AG04450 (cell line): Measurements from ENCODE around the gene LY86. TPM values are rescaled to one million over a fixed set of nuclear protein-coding genes. Genes with fewer than 3 reads are reported as not detected.

Experiments
- CTCF ChIA-PET: fragments of 300-600, 350-600 bp; formaldehyde crosslinking; extraction: SDS; loops from one replicate; lab custom pipeline; 2022; ENCODE audit warnings: antibody characterized with exemption, inconsistent platforms; lab: Charles Lee
- POLR2A ChIA-PET: fragments of 350-600 bp; formaldehyde crosslinking; extraction: SDS; loops from one replicate; lab custom pipeline; 2021; ENCODE audit warnings: antibody characterized with exemption, inconsistent platforms; lab: Yijun Ruan, JAX
- DNase-seq: peaks from one replicate; pipeline ENCODE4 v3.0.0-alpha.2; 2011; ENCODE audit warnings: low read depth, low spot score
- H3K27ac ChIP-seq: one replicate; pipeline ENCODE4 v1.5.1; 2012; ENCODE audit warnings: low read depth, low read length, control low read depth
- H3K27me3 ChIP-seq: one replicate; pipeline ENCODE4 v1.6.0; 2012; ENCODE audit warnings: low read length; ENCODE audit not compliant: control insufficient read depth, insufficient read depth
- H3K4me3 ChIP-seq: 2 replicates; pipeline ENCODE4 v1.5.1; 2011; ENCODE audit warnings: mild to moderate bottlenecking, low read depth, low read length, control low read depth
- H3K9me3 ChIP-seq: 2 replicates; pipeline ENCODE4 v1.5.1; 2012; ENCODE audit warnings: low read length; ENCODE audit not compliant: control insufficient read depth, insufficient read depth
- polyA plus RNA-seq: library from polyadenylated mRNA; depleted of rRNA; stranded (reverse); fragments of >200 nt; gene quantifications from 2 replicates; pipeline ENCODE4 v1.2.3, GENCODE V29; 2011
- TF ChIP-seq, protein P1 (sequence below): IDR thresholded peaks from 2 replicates; pipeline ENCODE4 v1.5.1; 2011; ENCODE audit warnings: low read depth, low read length, control low read depth, inconsistent platforms

The LY86 gene
- polyA plus RNA-seq, 1 experiment, result not detected

DNA sequence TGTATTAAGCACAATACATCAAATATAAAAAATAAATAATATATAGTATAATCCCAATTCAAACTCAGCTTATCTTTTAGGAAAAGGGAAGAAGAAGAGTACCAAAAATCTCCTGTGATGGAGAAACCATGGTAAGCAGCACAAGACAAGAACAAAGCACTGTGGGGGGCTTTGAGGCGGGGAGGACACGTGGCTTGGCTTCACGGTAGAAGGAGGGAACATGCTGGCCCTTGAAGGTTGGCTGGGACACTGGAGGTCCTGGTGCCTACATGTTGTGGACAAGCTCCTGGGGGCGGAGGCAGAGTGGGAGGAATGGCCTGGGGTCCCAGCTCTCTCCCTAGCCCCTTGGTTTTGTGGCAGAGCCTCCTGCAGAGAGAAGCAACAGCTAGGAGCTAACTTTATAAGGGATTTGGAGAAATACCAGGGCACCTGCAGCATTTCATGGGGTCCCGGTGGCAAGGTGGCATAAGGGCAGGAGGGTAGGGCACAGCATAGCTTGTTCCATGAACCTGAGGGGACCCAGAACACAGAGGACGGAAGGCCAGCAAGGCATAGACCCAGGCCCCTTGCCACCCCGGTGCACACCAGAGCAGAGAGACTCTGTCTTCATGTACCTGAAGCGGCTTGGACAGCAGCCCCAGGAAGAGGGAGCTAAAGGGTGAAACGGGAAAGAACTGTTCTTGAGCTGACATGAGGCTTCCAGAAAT lies 72.0 kb downstream of the LY86 start:
- H3K27ac ChIP-seq, result no peak overlapping the region
- DNase-seq, result no peak
- ChIA-PET POLR2A (no interaction called here), CTCF (interaction anchor here (1.0 to 2.2 kb wide), 2 partner anchors 16 to 113 kb away, joined by 3 to 11 read pairs; no protein-coding TSS in a partner anchor)
- H3K4me3 ChIP-seq, result no peak overlapping the region
- H3K9me3 ChIP-seq, result no peaks in the 10 kb centered on the region
- H3K27me3 ChIP-seq, result no peaks in the 10 kb centered on the region
- TF ChIP-seq, protein P1, sequence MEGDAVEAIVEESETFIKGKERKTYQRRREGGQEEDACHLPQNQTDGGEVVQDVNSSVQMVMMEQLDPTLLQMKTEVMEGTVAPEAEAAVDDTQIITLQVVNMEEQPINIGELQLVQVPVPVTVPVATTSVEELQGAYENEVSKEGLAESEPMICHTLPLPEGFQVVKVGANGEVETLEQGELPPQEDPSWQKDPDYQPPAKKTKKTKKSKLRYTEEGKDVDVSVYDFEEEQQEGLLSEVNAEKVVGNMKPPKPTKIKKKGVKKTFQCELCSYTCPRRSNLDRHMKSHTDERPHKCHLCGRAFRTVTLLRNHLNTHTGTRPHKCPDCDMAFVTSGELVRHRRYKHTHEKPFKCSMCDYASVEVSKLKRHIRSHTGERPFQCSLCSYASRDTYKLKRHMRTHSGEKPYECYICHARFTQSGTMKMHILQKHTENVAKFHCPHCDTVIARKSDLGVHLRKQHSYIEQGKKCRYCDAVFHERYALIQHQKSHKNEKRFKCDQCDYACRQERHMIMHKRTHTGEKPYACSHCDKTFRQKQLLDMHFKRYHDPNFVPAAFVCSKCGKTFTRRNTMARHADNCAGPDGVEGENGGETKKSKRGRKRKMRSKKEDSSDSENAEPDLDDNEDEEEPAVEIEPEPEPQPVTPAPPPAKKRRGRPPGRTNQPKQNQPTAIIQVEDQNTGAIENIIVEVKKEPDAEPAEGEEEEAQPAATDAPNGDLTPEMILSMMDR, result no peak

DNA sequence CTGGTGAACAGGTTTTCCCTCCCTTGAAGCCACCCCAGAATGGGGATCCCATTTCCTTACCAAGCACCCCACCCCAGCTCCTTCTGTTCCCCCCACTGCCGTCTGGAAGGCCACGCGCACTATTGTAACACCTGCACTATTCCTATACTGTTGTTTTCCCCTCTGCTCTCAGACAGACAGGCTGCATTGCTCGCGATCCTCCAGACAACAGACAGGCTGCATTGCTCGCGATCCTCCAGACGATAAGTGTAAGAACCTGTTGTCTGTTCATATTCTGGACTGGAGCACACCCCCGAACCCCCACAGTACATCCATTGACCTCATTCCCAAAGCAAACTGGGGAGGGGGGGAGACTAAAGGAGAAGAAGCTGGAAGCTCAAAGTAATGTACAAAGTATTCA lies 72.7 kb downstream of the LY86 start:
- Histone ChIP-seq H3K9me3 (no peaks in the 10 kb centered on the region), H3K4me3 (no peak overlapping the region), H3K27ac (no peak overlapping the region), H3K27me3 (peaks cover 4% of the 10 kb centered on the region)
- no peak for DNase-seq
- TF ChIP-seq, protein P1, result no peak
- ChIA-PET CTCF (interaction anchor here (2.2 kb wide), 1 partner anchor 16 kb away, joined by 11 read pairs; no protein-coding TSS in a partner anchor), POLR2A (no interaction called here)

DNA sequence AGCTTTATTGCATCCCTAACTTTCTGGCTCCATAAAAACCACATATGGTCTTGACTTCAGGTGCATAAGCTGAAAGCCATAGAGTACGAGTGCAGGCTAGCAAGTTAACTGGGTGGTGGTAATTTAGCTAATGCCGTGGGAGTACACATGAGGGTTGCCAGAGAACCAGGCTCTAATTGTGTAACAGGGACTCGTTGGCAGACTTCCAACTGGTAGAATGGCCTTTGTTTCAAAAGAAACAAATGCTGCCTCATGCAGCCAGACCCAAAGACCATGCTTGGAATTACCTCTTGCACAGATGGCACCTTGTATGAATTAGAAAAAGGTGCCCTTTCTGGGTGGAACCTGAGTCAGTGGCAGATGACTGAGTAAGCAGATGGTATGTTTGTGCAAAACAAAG lies 73.2 kb downstream of the LY86 start:
- H3K4me3 ChIP-seq, result no peak overlapping the region
- ChIA-PET POLR2A (no interaction called here), CTCF (interaction anchor here (2.2 kb wide), 1 partner anchor 15 kb away, joined by 11 read pairs; no protein-coding TSS in a partner anchor)
- TF ChIP-seq, protein P1, result no peak
- peaks cover 4% of the 10 kb centered on the region for H3K27me3 ChIP-seq
- no peak overlapping the region for H3K27ac ChIP-seq
- no peak for DNase-seq
- H3K9me3 ChIP-seq, result no peaks in the 10 kb centered on the region

DNA sequence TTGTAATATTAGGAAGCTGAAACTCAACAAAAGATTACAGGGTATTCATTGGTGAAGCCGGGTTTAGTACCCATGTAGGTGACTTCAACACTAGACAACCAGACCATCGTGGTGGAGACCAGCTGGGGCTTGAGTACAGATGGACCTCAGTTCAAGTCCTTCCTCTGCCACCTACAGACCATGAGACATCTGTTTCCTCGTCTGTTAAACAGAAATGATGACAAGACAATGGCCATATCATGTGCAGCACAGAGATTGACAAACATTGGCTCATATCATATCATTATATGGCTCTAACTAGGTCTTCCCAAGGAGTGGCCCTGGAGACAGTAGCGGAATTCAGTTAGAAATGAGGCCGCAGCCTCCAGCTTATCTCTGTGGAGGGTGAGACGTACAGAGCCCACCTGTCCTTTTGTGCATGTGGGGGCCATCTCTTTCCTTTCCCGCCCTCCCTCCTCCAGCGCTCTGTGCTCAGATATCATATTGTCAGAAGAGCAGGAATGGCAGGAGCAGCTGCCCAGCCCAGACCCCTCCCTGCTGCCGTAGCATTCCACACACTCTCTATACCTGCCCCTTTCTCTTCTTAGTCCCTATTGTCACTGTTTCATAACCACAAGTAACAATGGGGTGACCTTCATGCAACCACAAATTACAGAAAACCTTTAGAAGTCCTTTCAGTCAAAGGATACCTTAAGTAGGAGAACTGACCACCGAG lies 75.1 kb downstream of the LY86 start:
- H3K4me3 ChIP-seq, result no peak overlapping the region
- H3K27me3 ChIP-seq, result peaks cover 4% of the 10 kb centered on the region
- H3K9me3 ChIP-seq, result no peaks in the 10 kb centered on the region
- ChIA-PET CTCF (interaction anchor here (1.0 to 1.6 kb wide), 3 partner anchors 11 to 15 kb away, joined by 3 to 4 read pairs (median 3); no protein-coding TSS in a partner anchor), POLR2A (no interaction called here)
- DNase-seq, result no peak
- H3K27ac ChIP-seq, result no peak overlapping the region
- TF ChIP-seq, protein P1, result no peak
